Superior temporal gyrus (tissue), 1 donor: ENCODE results near the gene SLC25A40.
"Not testable (repeated sequence)": the region's sequence is repeated elsewhere in the genome, so short reads cannot be mapped to it uniquely, and the experiment has no call there.

Experiments
- DNase-seq: peaks from one replicate; pipeline ENCODE4 v3.0.0-alpha.2; 2016; ENCODE audit errors: extremely low spot score

The SLC25A40 gene

GRCh38 chr7:87876040-87876868 is at the start of gene SLC25A40, which contains the start of gene DBF4:
Gene SLC25A40 (minus strand): TSS chr7:87876360. CDS start chr7:87858727, 17,633 bp downstream.
Gene DBF4 (plus strand): TSS chr7:87876493. CDS start chr7:87876733, 240 bp downstream.
- peak; percentile 89 for DNase-seq

- not testable (repeated sequence) for DNase-seq
These were observed 46.7 kb upstream of the SLC25A40 start for GRCh38 chr7:87922759-87923395.

- DNase-seq: no peak
These were observed 44.4 kb upstream of the SLC25A40 start for GRCh38 chr7:87920578-87920977.

GRCh38 chr7:87919875-87920274 is 43.7 kb upstream of the SLC25A40 start:
- no peak for DNase-seq

- DNase-seq: no peak
These were observed 42.6 kb upstream of the SLC25A40 start for GRCh38 chr7:87918740-87919139.

GRCh38 chr7:87912121-87912520 is 36.0 kb upstream of the SLC25A40 start:
- DNase-seq: no peak

GRCh38 chr7:87908814-87909213 is 32.7 kb upstream of the SLC25A40 start:
- not testable (repeated sequence) for DNase-seq

- not testable (repeated sequence) for DNase-seq
These were observed 31.2 kb upstream of the SLC25A40 start for GRCh38 chr7:87907136-87907906.

GRCh38 chr7:87899255-87899654 is 23.1 kb upstream of the SLC25A40 start:
- DNase-seq: no peak

- no peak for DNase-seq
These were observed 19.2 kb upstream of the SLC25A40 start for GRCh38 chr7:87895363-87895762.

- peak; percentile 84 for DNase-seq
These were observed 10.7 kb upstream of the SLC25A40 start for GRCh38 chr7:87886875-87887274.

- no peak for DNase-seq
These were observed 8.9 kb upstream of the SLC25A40 start for GRCh38 chr7:87885018-87885417.

- no peak for DNase-seq
These were observed 6.2 kb upstream of the SLC25A40 start for GRCh38 chr7:87882151-87882937.

GRCh38 chr7:87878208-87878735 is 2.1 kb upstream of the SLC25A40 start:
- DNase-seq: no peak

GRCh38 chr7:87877366-87878040 is 1.3 kb upstream of the SLC25A40 start:
- no peak for DNase-seq

- DNase-seq: peak; percentile 58
These were observed 692 bp upstream of the SLC25A40 start for GRCh38 chr7:87876869-87877234.

GRCh38 chr7:87875151-87876039 is 765 bp downstream of the SLC25A40 start:
- DNase-seq: no peak

- DNase-seq: no peak
These were observed 2.1 kb downstream of the SLC25A40 start for GRCh38 chr7:87874066-87874465.

- not testable (repeated sequence) for DNase-seq
These were observed 2.8 kb downstream of the SLC25A40 start for GRCh38 chr7:87873328-87873727.

GRCh38 chr7:87872346-87872745 is 3.8 kb downstream of the SLC25A40 start:
- DNase-seq: no peak
